ENCODE data around the gene SSTR3. TPM values are rescaled to one million over a fixed set of nuclear protein-coding genes. Genes with fewer than 3 reads are reported as not detected.

The SSTR3 gene
- total and polyA plus RNA-seq, 2 of the 13 experiments (the other 11 are each of a cell fraction or from before 2014, with no cell fraction given): 0.08 to 0.64 TPM

DNA sequence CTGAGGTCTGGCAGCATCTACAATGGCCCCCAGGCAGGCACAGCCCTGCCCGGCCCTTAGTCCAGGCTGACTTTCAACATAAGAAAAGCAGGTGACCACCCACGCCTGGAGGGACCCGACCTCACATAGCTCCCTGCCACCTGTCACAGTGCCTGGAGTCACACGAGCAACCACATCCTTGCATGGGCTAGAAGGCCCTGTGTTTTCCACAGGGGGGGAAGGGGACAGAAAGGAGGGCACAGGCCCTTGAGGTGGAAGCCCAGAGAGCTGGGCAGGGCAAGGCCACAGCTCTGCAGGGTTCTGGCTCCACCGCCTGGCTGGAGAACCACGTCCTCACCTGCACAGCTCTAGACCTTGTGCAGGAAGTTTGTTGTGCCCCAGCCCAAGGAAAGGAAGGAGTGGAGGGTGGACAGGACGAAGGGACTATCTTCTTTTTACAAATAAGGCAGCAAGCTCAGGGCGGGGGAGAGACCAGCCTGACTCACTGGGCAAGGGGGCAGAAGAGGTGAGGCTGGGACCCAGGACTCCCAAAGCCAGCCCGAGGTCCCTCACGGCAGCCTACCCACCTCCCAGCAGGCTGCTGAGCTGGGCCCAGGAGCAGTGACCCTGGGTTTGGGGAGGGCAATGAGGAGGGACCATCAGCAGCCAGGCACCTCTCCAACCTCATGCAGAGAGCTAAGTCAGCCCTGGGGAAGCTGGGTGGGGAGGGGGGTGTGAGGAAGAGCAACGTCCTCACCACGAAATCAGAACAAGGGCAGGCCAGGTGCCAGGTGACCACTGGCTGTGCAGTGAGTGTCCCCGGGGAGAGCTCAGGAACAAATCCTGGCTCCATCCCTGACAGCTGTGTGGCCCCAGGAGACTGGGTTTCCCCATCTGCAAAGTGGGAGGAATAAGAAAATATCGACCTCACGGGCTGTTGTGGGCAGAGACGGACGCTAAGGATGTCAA lies 28.6 kb downstream of the SSTR3 start:
- Histone ChIP-seq H3K27me3 (ENCODE audit: control insufficient read depth in 1 of 2, insufficient read depth in 2 of 2, low read length in 2 of 2) (no peaks in the 10 kb centered on the region), H3K79me2 (ENCODE audit: insufficient read depth, low read length) (no peaks in the 10 kb centered on the region), H3K9me3 (ENCODE audit: low read length) (no peaks in the 10 kb centered on the region), H3K9ac (ENCODE audit: insufficient read depth, low read depth, low read length) (no peak overlapping the region), H4K20me1 (ENCODE audit: insufficient read depth, low read length) (no peaks in the 10 kb centered on the region), H3K36me3 (replicated peaks in 1 of 2; ENCODE audit: control insufficient read depth in 1 of 2, insufficient read depth in 2 of 2, low read length in 2 of 2) (no peaks in the 10 kb centered on the region), H3K27ac (ENCODE audit: extremely low read length, insufficient read depth, low read length) (no peak overlapping the region), H3K4me3 (replicated peaks in 1 of 3; ENCODE audit: insufficient read depth in 1 of 3, low read depth in 2 of 3, low read length in 3 of 3) (no peak overlapping the region), H3K4me2 (ENCODE audit: low read depth, low read length) (no peak overlapping the region), H3K4me1 (ENCODE audit: insufficient read depth, low read length) (peaks cover 32% of the 10 kb centered on the region), H2AFZ (ENCODE audit: low read length) (no peak overlapping the region)
- 63% methylated on average over 9 of the region's 17 CpGs for WGBS (ENCODE audit: low lambda C conversion rate)
- FAIRE-seq (no peak), ATAC-seq (peak; percentile 41), DNase-seq (ENCODE audit: low spot score) (no peak)
- ChIA-PET POLR2A (interaction anchor here (0.6 kb wide), 1 partner anchor 14 kb away, joined by 3 read pairs; no protein-coding TSS in a partner anchor), CTCF (ENCODE audit: low intra/inter-chr PET ratio, low total read pairs) (no interaction called here)
- no peak for TF ChIP-seq ZNF253 (CRISPR knock-in tag; IDR thresholded peaks at IDR 0.05; ENCODE audit: borderline replicate concordance)
- TF ChIP-seq, protein P1, sequence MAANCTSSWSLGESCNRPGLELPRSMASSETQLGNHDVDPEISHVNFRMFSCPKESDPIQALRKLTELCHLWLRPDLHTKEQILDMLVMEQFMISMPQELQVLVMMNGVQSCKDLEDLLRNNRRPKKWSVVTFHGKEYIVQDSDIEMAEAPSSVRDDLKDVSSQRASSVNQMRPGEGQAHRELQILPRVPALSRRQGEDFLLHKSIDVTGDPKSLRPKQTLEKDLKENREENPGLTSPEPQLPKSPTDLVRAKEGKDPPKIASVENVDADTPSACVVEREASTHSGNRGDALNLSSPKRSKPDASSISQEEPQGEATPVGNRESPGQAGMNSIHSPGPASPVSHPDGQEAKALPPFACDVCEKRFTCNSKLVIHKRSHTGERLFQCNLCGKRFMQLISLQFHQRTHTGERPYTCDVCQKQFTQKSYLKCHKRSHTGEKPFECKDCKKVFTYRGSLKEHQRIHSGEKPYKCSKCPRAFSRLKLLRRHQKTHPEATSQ (CRISPR knock-in tag; IDR thresholded peaks at IDR 0.05; ENCODE audit: borderline replicate concordance): no peak
- no peak for TF ChIP-seq MXI1 (IDR thresholded peaks at IDR 0.05; ENCODE audit: borderline replicate concordance, low read depth, low read length)
- TF ChIP-seq ZNF644 (CRISPR knock-in tag; IDR thresholded peaks at IDR 0.05; ENCODE audit: low read depth): no peak
- peak; percentile 64 for TF ChIP-seq STAG1 (CRISPR knock-in tag; IDR thresholded peaks at IDR 0.05)
- TF ChIP-seq, protein P2, sequence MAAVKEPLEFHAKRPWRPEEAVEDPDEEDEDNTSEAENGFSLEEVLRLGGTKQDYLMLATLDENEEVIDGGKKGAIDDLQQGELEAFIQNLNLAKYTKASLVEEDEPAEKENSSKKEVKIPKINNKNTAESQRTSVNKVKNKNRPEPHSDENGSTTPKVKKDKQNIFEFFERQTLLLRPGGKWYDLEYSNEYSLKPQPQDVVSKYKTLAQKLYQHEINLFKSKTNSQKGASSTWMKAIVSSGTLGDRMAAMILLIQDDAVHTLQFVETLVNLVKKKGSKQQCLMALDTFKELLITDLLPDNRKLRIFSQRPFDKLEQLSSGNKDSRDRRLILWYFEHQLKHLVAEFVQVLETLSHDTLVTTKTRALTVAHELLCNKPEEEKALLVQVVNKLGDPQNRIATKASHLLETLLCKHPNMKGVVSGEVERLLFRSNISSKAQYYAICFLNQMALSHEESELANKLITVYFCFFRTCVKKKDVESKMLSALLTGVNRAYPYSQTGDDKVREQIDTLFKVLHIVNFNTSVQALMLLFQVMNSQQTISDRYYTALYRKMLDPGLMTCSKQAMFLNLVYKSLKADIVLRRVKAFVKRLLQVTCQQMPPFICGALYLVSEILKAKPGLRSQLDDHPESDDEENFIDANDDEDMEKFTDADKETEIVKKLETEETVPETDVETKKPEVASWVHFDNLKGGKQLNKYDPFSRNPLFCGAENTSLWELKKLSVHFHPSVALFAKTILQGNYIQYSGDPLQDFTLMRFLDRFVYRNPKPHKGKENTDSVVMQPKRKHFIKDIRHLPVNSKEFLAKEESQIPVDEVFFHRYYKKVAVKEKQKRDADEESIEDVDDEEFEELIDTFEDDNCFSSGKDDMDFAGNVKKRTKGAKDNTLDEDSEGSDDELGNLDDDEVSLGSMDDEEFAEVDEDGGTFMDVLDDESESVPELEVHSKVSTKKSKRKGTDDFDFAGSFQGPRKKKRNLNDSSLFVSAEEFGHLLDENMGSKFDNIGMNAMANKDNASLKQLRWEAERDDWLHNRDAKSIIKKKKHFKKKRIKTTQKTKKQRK (IDR thresholded peaks at IDR 0.05; ENCODE audit: low read length): no peak
- TF ChIP-seq, protein P3, sequence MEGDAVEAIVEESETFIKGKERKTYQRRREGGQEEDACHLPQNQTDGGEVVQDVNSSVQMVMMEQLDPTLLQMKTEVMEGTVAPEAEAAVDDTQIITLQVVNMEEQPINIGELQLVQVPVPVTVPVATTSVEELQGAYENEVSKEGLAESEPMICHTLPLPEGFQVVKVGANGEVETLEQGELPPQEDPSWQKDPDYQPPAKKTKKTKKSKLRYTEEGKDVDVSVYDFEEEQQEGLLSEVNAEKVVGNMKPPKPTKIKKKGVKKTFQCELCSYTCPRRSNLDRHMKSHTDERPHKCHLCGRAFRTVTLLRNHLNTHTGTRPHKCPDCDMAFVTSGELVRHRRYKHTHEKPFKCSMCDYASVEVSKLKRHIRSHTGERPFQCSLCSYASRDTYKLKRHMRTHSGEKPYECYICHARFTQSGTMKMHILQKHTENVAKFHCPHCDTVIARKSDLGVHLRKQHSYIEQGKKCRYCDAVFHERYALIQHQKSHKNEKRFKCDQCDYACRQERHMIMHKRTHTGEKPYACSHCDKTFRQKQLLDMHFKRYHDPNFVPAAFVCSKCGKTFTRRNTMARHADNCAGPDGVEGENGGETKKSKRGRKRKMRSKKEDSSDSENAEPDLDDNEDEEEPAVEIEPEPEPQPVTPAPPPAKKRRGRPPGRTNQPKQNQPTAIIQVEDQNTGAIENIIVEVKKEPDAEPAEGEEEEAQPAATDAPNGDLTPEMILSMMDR (CRISPR knock-in tag; IDR thresholded peaks at IDR 0.05): peak; percentile 61
- TF ChIP-seq, protein P4, sequence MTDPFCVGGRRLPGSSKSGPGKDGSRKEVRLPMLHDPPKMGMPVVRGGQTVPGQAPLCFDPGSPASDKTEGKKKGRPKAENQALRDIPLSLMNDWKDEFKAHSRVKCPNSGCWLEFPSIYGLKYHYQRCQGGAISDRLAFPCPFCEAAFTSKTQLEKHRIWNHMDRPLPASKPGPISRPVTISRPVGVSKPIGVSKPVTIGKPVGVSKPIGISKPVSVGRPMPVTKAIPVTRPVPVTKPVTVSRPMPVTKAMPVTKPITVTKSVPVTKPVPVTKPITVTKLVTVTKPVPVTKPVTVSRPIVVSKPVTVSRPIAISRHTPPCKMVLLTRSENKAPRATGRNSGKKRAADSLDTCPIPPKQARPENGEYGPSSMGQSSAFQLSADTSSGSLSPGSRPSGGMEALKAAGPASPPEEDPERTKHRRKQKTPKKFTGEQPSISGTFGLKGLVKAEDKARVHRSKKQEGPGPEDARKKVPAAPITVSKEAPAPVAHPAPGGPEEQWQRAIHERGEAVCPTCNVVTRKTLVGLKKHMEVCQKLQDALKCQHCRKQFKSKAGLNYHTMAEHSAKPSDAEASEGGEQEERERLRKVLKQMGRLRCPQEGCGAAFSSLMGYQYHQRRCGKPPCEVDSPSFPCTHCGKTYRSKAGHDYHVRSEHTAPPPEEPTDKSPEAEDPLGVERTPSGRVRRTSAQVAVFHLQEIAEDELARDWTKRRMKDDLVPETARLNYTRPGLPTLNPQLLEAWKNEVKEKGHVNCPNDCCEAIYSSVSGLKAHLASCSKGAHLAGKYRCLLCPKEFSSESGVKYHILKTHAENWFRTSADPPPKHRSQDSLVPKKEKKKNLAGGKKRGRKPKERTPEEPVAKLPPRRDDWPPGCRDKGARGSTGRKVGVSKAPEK (CRISPR knock-in tag; IDR thresholded peaks at IDR 0.05; ENCODE audit: borderline replicate concordance): no peak
- in situ Hi-C loops (cut with HindIII; ENCODE audit: extremely low pct_ligation_motif_present, low pct_unique_long_range_greater_than_20kb) (no loop called here), intact Hi-C loops (cut with micrococcal nuclease; ENCODE audit: unreplicated experiment) (no loop called here)
- BruUV-seq (replicated peaks): no TSS peak
